K562 (cell line): Measurements from ENCODE around the gene SATB1. TPM values are rescaled to one million over a fixed set of nuclear protein-coding genes. Genes with fewer than 3 reads are reported as not detected.

Experiments
- ATAC-seq: fragments of 200-7000 bp; cut with Tn5 transposase; 3 replicates; pipeline ENCODE4 v1.9.1; 2020; ENCODE audit warnings: moderate library complexity
- BruUV-seq: library from RNA; stranded (reverse); fragments of 400-500 nt; replicated peaks from 2 replicates; lab custom pipeline; 2021; lab: Mats Ljungman, UMichigan
- CTCF ChIA-PET: fragments of 300-600 bp; formaldehyde crosslinking; extraction: SDS; loops from one replicate; lab custom pipeline; 2021; ENCODE audit warnings: low intra/inter-chr PET ratio; lab: Yijun Ruan, JAX
- POLR2A ChIA-PET: fragments of 300-600, 350-650 bp; sonication (Branson Sonifier 250); formaldehyde crosslinking; extraction: SDS; loops from one replicate; lab custom pipeline; 2021; ENCODE audit warnings: antibody characterized with exemption, inconsistent platforms; lab: Yijun Ruan, JAX
- DNase-seq, 4 experiments: peaks; one replicate each; pipeline versions ENCODE4 v3.0.0 to v3.0.0-alpha.2; 2011 to 2018; ENCODE audit warnings: low spot score in 3 of 4, mixed read lengths in 3 of 4; ENCODE audit errors: extremely low read depth in 1 of 4
- FAIRE-seq: peaks from 2 replicates; lab custom pipeline; 2011; peaks lifted over from hg19 to GRCh38; lab: Jason Lieb, UNC
- H2AFZ ChIP-seq: 2 replicates; pipeline ENCODE4 v1.6.0; 2011; ENCODE audit warnings: low read depth, low read length, control low read depth, inconsistent platforms
- H3K27ac ChIP-seq: fragments of 200-600 bp; 3 replicates; pipeline ENCODE4 v1.8.0; 2011; ENCODE audit warnings: low read depth, mild to moderate bottlenecking, control low read depth, inconsistent platforms, low read length, moderate library complexity, mixed read lengths; ENCODE audit errors: extremely low read depth
- H3K27me3 ChIP-seq, 2 experiments: fragments of 300-600 bp in 1 of 2; 2 replicates in 1 of 2; 3 replicates in 1 of 2; pipeline versions ENCODE4 v1.6.0 to v1.8.0; 2011; ENCODE audit warnings: inconsistent platforms in 2 of 2, low read length in 2 of 2, mild to moderate bottlenecking in 1 of 2, mixed read lengths in 1 of 2, moderate library complexity in 1 of 2; ENCODE audit not compliant: control insufficient read depth in 2 of 2, insufficient read depth in 2 of 2
- H3K36me3 ChIP-seq: fragments of 300-600 bp; 3 replicates; pipeline ENCODE4 v1.8.0; 2011; ENCODE audit warnings: mild to moderate bottlenecking, low read length, inconsistent platforms; ENCODE audit not compliant: control insufficient read depth, insufficient read depth
- H3K4me1 ChIP-seq, 2 experiments: fragments of 200-600 bp in 1 of 2; replicated peaks in 1 of 2; 2 replicates in 1 of 2; 3 replicates in 1 of 2; pipeline versions ENCODE4 v1.5.1 to v1.8.0; 2011; ENCODE audit warnings: inconsistent platforms in 2 of 2, low read length in 2 of 2, mild to moderate bottlenecking in 1 of 2, mixed read lengths in 1 of 2, moderate library complexity in 1 of 2; ENCODE audit not compliant: control insufficient read depth in 2 of 2, insufficient read depth in 2 of 2
- H3K4me2 ChIP-seq: 2 replicates; pipeline ENCODE4 v1.6.1; 2011; ENCODE audit warnings: low read length, control low read depth, inconsistent platforms, mixed read lengths; ENCODE audit not compliant: insufficient read depth
- H3K4me3 ChIP-seq: fragments of 200-600 bp; sonication (generic), shearing (Covaris generic); 2 replicates; pipeline ENCODE4 v1.5.1; 2016; ENCODE audit warnings: control low read depth, inconsistent platforms
- H3K79me2 ChIP-seq: fragments of 200-600 bp; 3 replicates; pipeline ENCODE4 v1.8.0; 2011; ENCODE audit warnings: low read length, inconsistent platforms; ENCODE audit not compliant: control insufficient read depth, insufficient read depth
- H3K9ac ChIP-seq, 2 experiments: 2 replicates each; pipeline versions ENCODE4 v1.6.0 to v1.6.1; 2011; ENCODE audit warnings: low read depth in 2 of 2, low read length in 2 of 2, control low read depth in 1 of 2, inconsistent platforms in 1 of 2, mild to moderate bottlenecking in 1 of 2, mixed read lengths in 1 of 2; ENCODE audit not compliant: insufficient read depth in 1 of 2
- H3K9me1 ChIP-seq: one replicate; pipeline ENCODE4 v1.6.0; 2011; ENCODE audit warnings: inconsistent platforms, mild to moderate bottlenecking, low read length, moderate library complexity; ENCODE audit not compliant: control insufficient read depth, insufficient read depth
- H3K9me3 ChIP-seq: replicated peaks from 2 replicates; pipeline ENCODE4 v1.5.1; 2011; ENCODE audit warnings: low read depth, low read length, inconsistent platforms; ENCODE audit not compliant: control insufficient read depth, insufficient read depth
- H4K20me1 ChIP-seq: replicated peaks from 2 replicates; pipeline ENCODE4 v1.6.1; 2011; ENCODE audit warnings: low read length, inconsistent platforms, mixed read lengths; ENCODE audit not compliant: control insufficient read depth, insufficient read depth
- E2F1 ChIP-seq: sonication (generic); formaldehyde crosslinking; IDR thresholded peaks from 2 replicates; pipeline ENCODE4 v1.8.1; 2023; ENCODE audit warnings: mild to moderate bottlenecking, missing genetic modification reagents, moderate library complexity
- HMGXB4 ChIP-seq: sonication (generic); formaldehyde crosslinking; IDR thresholded peaks from 2 replicates; pipeline ENCODE4 v1.8.1; 2023; ENCODE audit warnings: mild to moderate bottlenecking, missing genetic modification reagents
- KHSRP ChIP-seq: fragments of 450-650 bp; IDR thresholded peaks from 2 replicates; pipeline ENCODE4 v1.6.1; 2017
- TCF7 ChIP-seq: sonication (generic); IDR thresholded peaks from 2 replicates; pipeline ENCODE4 v1.6.1; 2016; ENCODE audit warnings: antibody characterized with exemption, borderline replicate concordance
- TEAD2 ChIP-seq: fragments of 450-650 bp; IDR thresholded peaks from 2 replicates; pipeline ENCODE4 v1.6.1; 2016; ENCODE audit warnings: missing genetic modification characterization, control low read depth, missing compliant biosample characterization
- ZBTB7A ChIP-seq: IDR thresholded peaks from 2 replicates; pipeline ENCODE4 v1.6.1; 2011; ENCODE audit warnings: low read depth, mild to moderate bottlenecking, low read length, moderate library complexity, borderline replicate concordance; ENCODE audit not compliant: control insufficient read depth
- WGBS: fragments of 100-300 bp; shearing (Covaris generic); methylation state at CpG from one replicate; pipeline ENCODE4 v1.1.6; 2016; ENCODE audit warnings: low coverage, mixed read lengths; ENCODE audit not compliant: insufficient coverage; ENCODE audit errors: missing lambda C conversion rate; 5-methylcytosine and 5-hydroxymethylcytosine counted together
- in situ Hi-C: fragments of 300-500 bp; cut with MboI; formaldehyde crosslinking; loops from 4 replicates; pipeline ENCODE4 v1.15.0; 2018; ENCODE audit warnings: inconsistent platforms, mixed read lengths
- intact Hi-C: fragments of 100-400 bp; cut with micrococcal nuclease; formaldehyde crosslinking; loops from 2 replicates; pipeline ENCODE4 v1.14.2; 2022
- polyA plus RNA-seq, 8 experiments: library from polyadenylated mRNA; depleted of rRNA in 4 of 8; stranded (reverse) in 5 of 8; unstranded in 3 of 8; fragments of >200 nt; fragmentation: Nextera tagmentation in 2 of 8; fragmentation: Illumina TruSeq in 1 of 8; extraction: Ambion mirVana in 2 of 8; extraction: Trizol in 1 of 8; gene quantifications; 2 replicates each; pipeline versions ENCODE4 v1.2.1 to v1.2.3, GENCODE V29; 2011 to 2014; ENCODE audit warnings: inconsistent platforms in 1 of 8, missing spikeins in 1 of 8
- total RNA-seq, 7 experiments: library from RNA; depleted of rRNA in 6 of 7; stranded (reverse); fragments of >200 nt in 6 of 7; fragmentation: Illumina TruSeq in 2 of 7; extraction: Trizol in 2 of 7; gene quantifications; 2 replicates each; pipeline versions ENCODE4 v1.2.1 to v1.2.3, GENCODE V29; 2011 to 2021; ENCODE audit warnings: low replicate concordance in 1 of 7
- TF ChIP-seq, protein P1 (sequence below): fragments of 450-650 bp; formaldehyde crosslinking; IDR thresholded peaks from 2 replicates; pipeline ENCODE4 v1.4.0; 2020; ENCODE audit warnings: mild to moderate bottlenecking, moderate library complexity
- TF ChIP-seq, protein P2 (sequence below): sonication (generic); formaldehyde crosslinking; IDR thresholded peaks from 2 replicates; pipeline ENCODE4 v1.8.1; 2023; ENCODE audit warnings: missing genetic modification reagents, mild to moderate bottlenecking, borderline replicate concordance

SATB1 gene
- total and polyA plus RNA-seq, 9 of the 15 experiments (the other 6 are each of a cell fraction or from before 2014, with no cell fraction given): 0.03 to 2.5 (median 0.15) TPM; not detected in 1

- intact Hi-C loops: no loop called here
- ChIA-PET POLR2A (interaction anchor here (0.7 to 1.2 kb wide), 3 partner anchors 12 to 1154 kb away, joined by 3 to 4 read pairs (median 3); no protein-coding TSS in a partner anchor), CTCF (no interaction called here)
- no peak for ATAC-seq
- in situ Hi-C loops: loop anchor here (25.0 kb wide), 1 partner anchor 981 kb away; no protein-coding TSS in a partner anchor
- H3K9ac ChIP-seq: no peak overlapping the region
- H3K27ac ChIP-seq: no peak overlapping the region
- H3K4me2 ChIP-seq: no peak overlapping the region
- H3K9me3 ChIP-seq: no peaks in the 10 kb centered on the region
- no peaks in the 10 kb centered on the region for H3K36me3 ChIP-seq
- BruUV-seq: no TSS peak
- FAIRE-seq: no peak
- H3K79me2 ChIP-seq: no peaks in the 10 kb centered on the region
- no peak overlapping the region for H2AFZ ChIP-seq
- H3K4me3 ChIP-seq: no peak overlapping the region
- WGBS: under 1% methylated on average over 10 of the region's 10 CpGs
- no peaks in the 10 kb centered on the region for H3K27me3 ChIP-seq
- H3K4me1 ChIP-seq: no peaks in the 10 kb centered on the region
- no peaks in the 10 kb centered on the region for H4K20me1 ChIP-seq
- no peaks in the 10 kb centered on the region for H3K9me1 ChIP-seq
- DNase-seq: no peak
- TF ChIP-seq ZBTB7A (no peak), HMGXB4 (CRISPR knock-in tag) (no peak), KHSRP (no peak), TEAD2 (tag) (no peak), E2F1 (no peak), TCF7 (no peak)
- TF ChIP-seq, protein P1, sequence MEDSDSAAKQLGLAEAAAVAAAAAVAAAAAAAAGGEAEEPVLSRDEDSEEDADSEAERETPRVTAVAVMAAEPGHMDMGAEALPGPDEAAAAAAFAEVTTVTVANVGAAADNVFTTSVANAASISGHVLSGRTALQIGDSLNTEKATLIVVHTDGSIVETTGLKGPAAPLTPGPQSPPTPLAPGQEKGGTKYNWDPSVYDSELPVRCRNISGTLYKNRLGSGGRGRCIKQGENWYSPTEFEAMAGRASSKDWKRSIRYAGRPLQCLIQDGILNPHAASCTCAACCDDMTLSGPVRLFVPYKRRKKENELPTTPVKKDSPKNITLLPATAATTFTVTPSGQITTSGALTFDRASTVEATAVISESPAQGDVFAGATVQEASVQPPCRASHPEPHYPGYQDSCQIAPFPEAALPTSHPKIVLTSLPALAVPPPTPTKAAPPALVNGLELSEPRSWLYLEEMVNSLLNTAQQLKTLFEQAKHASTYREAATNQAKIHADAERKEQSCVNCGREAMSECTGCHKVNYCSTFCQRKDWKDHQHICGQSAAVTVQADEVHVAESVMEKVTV (CRISPR knock-in tag): no peak
- TF ChIP-seq, protein P2, sequence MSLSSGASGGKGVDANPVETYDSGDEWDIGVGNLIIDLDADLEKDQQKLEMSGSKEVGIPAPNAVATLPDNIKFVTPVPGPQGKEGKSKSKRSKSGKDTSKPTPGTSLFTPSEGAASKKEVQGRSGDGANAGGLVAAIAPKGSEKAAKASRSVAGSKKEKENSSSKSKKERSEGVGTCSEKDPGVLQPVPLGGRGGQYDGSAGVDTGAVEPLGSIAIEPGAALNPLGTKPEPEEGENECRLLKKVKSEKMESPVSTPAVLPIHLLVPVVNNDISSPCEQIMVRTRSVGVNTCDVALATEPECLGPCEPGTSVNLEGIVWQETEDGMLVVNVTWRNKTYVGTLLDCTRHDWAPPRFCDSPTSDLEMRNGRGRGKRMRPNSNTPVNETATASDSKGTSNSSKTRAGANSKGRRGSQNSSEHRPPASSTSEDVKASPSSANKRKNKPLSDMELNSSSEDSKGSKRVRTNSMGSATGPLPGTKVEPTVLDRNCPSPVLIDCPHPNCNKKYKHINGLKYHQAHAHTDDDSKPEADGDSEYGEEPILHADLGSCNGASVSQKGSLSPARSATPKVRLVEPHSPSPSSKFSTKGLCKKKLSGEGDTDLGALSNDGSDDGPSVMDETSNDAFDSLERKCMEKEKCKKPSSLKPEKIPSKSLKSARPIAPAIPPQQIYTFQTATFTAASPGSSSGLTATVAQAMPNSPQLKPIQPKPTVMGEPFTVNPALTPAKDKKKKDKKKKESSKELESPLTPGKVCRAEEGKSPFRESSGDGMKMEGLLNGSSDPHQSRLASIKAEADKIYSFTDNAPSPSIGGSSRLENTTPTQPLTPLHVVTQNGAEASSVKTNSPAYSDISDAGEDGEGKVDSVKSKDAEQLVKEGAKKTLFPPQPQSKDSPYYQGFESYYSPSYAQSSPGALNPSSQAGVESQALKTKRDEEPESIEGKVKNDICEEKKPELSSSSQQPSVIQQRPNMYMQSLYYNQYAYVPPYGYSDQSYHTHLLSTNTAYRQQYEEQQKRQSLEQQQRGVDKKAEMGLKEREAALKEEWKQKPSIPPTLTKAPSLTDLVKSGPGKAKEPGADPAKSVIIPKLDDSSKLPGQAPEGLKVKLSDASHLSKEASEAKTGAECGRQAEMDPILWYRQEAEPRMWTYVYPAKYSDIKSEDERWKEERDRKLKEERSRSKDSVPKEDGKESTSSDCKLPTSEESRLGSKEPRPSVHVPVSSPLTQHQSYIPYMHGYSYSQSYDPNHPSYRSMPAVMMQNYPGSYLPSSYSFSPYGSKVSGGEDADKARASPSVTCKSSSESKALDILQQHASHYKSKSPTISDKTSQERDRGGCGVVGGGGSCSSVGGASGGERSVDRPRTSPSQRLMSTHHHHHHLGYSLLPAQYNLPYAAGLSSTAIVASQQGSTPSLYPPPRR (CRISPR knock-in tag): no peak
Observed at GRCh38 chr3:18417904-18418572, 7.1 kb downstream of the SATB1 start.
